T-helper 9 cell (primary cell): ENCODE results near the gene LRRC2.
"Not testable (repeated sequence)": the region's sequence is repeated elsewhere in the genome, so short reads cannot be mapped to it uniquely, and the experiment has no call there.

Source experiments
- DNase-seq: peaks from one replicate; pipeline ENCODE4 v3.0.0-alpha.2; 2020

LRRC2 gene

DNA sequence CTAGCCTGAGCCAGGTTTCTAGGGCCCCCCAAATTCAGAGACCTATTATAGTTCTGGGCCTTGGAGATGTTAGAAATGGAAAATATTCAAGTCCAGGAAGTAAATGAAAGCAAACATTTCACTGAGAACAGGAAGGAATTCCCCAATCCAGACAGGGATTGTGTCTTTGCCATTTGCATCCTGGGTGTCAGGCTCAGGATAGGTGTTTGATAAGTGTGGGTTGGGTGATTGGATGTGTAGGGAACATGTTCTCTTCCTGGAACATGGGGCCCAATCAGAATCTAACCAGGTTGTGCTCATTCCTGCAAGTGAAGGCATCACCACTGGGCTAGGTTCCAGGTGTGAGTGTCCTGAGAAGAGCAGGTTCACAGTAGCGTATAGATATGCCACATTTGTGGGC, 14.6 kb upstream of the LRRC2 start:
- no peak for DNase-seq

- no peak for DNase-seq
Measured at GRCh38 chr3:46579756-46580286, 13.7 kb upstream of the LRRC2 start.

GRCh38 chr3:46578973-46579755, 13.1 kb upstream of the LRRC2 start:
- DNase-seq, result no peak

GRCh38 chr3:46577580-46578249, 11.6 kb upstream of the LRRC2 start:
- DNase-seq, result not testable (repeated sequence)

DNA sequence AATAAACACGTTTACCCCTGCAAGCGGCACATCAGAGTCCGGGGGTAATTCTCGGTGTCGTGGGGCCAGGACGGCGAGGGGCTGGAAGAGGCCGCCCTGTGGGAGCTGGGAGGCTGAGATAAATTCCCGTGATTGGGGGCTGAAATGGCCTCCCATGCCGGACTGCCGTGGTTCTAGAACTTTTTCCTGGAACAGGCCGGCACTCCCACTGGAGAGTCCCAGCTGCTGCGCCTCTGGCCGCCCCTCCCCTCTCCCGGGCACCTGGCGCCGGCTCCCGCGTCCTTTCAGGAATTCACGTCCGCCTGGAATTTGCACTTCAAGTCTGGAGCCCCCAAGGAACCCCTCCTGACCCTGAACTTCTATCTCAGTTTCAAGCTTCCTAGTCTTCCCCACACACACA, 10.8 kb upstream of the LRRC2 start:
- DNase-seq, result no peak

DNA sequence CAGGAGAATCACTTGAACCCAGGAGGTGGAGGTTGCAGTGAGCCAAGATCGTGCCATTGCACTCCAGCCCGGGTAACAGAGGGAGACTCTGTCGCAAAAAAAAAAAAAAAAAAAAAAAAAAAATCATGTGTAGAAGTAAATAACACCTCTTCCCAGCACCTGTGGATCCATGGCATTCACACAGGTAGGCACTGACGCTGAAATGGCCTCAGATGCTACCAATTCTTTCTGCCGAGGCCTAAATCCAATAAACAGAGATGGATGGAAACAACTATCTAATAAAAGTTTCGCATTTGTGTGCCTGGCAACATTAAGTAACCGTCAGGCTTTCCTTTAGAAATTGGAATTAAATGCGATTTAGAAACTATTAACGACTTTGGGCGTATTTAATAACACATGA, 10.3 kb upstream of the LRRC2 start:
- DNase-seq, result no peak

- no peak for DNase-seq
Measured at GRCh38 chr3:46575577-46576222, 9.6 kb upstream of the LRRC2 start.

DNA sequence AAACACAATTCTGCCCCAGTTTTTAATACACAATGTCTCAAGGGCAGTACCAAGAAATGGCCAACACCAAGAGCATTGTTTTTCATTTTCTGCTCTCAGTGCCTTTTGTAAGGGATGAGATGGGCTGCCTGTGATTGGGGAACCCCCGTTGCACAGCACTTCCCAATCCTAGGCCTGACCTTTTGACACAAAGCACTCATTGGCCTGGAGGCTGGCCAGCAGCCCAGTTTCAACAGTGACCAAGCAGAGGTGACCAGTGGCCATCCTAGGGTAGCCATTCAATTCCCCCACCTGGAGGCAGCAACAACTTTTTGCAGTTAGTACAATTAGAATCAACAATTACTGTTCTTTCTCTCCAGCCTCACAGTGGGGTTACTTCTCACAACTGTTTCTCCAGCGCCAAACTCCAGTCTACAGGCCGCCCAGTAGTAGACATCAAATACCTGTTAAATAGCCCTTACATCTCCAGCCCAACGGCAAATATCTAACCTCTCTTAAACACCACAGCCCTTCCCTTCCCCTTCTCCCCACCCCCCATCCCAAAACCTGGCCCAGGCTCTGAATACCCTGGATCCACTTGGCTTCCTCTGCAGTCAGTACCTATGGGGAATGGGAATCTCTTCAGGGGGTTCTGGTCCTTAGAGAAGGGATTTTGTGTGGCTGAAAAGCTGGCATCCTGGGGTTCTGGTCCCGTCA, 8.9 kb upstream of the LRRC2 start:
- no peak for DNase-seq

DNA sequence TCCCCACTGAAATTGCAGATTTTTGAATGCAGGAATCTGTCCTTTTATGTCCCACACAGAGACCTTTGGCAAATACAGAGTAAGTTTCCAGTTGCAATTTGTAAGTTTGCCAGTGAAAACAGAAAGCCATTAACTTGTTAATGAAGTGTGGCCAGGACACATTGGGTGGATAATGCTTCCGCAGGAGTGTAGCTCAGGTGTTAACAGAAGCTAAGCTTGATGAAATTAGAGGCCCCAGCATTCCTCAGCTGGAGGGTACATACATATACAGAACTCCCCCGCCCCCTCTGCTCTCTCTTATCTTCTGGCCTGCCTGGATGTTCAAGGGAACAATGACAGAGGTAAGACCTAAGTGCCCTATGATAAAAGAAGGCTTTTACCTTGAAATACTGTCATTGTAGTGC, 8.1 kb upstream of the LRRC2 start:
- no peak for DNase-seq

- DNase-seq, result no peak
Measured at GRCh38 chr3:46573701-46574100, 7.6 kb upstream of the LRRC2 start.

- no peak for DNase-seq
Measured at GRCh38 chr3:46571684-46572083, 5.6 kb upstream of the LRRC2 start.

GRCh38 chr3:46565607-46566039, 479 bp downstream of the LRRC2 start:
- DNase-seq, result no peak

GRCh38 chr3:46565077-46565476, 1.0 kb downstream of the LRRC2 start:
- no peak for DNase-seq

DNA sequence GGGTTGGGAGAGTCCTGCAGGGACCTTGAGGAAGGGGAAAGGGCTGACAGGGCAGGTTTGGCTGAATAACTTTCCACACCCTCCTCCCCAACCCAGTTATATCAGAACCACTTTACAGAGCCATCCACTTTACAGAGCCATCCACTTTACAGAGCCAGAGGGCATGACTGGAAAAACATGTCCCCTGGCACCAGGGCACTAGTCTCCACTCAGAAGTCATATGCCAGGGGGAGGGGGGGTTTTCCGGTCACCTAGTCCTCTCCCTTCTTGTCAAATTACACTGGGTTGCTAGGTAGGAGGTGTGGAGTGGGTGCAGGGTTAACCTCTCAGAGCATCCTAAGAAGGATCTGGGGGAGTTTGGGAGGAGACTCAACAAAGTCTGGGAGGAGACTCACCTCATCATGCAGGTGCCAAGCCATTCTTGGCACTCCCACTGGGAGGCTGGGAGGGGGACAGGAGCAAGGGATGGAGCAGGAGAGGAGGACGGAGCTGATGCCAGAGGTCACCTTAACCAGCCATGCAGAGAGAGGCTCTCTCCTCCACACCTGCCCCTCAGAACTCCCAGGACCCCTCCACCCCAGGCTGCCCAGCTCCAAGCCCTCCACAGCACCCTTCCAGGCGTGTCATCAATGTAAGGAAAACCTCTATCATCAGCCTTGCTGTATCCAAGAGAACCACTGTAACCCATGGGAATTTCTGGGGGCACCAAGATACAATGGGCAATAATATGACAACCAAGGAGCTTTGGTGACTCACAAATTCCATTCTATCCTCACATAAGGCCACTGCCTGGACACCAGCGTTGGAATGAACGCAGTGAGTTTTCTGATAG, 1.7 kb downstream of the LRRC2 start:
- no peak for DNase-seq

- DNase-seq, result no peak
Measured at GRCh38 chr3:46561951-46562350, 4.2 kb downstream of the LRRC2 start.

- DNase-seq, result no peak
Measured at GRCh38 chr3:46561511-46561910, 4.6 kb downstream of the LRRC2 start.

DNA sequence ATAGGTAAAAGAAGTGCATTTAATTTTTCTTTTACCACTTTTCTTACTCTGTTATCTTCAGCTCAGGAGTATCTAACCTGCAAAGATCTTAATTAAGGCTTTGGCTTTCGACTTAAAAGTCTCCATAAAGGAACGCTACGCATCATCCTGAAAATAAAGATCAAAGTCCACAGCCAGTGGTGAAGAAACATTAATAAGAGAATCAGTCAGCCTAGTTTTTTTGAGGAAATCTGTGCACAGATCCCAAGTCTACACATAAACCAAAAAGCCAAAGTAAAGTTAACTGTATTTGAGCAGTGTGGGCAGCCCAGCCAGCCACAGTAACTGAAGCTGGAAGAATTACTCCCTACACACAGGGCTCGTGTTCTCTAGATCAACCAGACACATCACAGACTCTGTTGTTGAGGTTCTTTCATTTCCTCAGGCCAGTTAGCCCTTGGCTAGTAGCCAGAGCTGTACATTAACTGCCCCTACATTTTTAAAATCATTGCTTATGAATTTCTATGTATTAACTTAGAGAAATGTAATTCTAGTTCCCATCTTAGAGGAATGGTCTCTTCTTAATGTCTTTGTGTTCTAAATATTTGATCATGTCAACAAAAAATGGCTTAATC, 6.9 kb downstream of the LRRC2 start:
- no peak for DNase-seq

DNA sequence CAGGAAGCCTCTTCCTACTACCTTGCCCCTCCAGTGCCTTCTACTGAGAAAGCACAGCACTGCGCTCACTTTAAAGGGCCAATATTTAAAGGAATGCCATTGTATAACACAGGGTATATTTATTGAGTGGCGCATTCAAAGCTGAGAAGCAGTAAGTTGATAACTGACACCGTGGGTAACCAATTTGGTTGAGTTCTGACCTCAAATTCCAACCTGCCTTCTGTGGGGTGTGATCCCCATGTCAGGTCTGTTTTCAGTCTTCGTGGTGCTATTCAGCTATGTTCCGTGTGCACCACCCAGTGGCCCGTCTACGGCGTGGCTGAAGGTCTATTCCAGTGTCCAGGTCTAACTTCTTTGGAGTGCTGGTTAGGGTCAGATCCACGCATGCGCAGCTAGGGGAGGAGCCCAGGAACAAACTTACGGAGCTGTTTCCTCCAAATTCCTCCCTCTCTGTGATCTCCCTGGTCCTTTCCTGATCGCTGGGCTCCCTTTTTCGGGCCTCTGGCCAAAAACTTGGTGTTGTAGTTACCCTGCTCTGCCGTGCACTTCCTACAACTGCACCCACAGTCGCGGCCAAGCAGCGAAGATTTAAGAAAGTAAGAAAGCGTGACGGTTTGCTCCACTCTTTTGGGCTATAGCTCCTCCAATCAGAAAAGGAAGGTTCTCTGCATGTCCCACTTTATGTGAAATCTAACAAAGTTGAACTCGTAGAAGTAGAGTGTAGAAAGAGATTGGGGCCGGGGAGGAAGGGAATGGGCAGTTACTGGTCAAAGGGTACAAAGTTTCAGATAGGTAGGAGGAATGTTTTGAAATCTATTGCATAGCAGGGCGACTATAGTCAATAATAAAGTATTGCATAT, 7.7 kb downstream of the LRRC2 start:
- peak; percentile 60 for DNase-seq

- DNase-seq, result no peak
Measured at GRCh38 chr3:46557814-46558183, 8.3 kb downstream of the LRRC2 start.

GRCh38 chr3:46553154-46553553, 12.9 kb downstream of the LRRC2 start:
- no peak for DNase-seq

GRCh38 chr3:46552538-46552937, 13.6 kb downstream of the LRRC2 start:
- no peak for DNase-seq
